Activated CD8-positive, alpha-beta memory T cell treated with anti-CD3 and anti-CD28 coated beads, Interleukin-2, amount 50 U/mL, for 1 hour (primary cell): Measurements from ENCODE around the gene EPGN.

ENCODE experiments used
- DNase-seq: peaks from one replicate; pipeline ENCODE4 v3.0.0-alpha.2; 2020; ENCODE audit errors: extremely low read depth

EPGN gene

GRCh38 chr4:74311696-74312313 is 3.5 kb downstream of the EPGN start:
- no peak for DNase-seq

- DNase-seq, result no peak
These were observed 6.1 kb downstream of the EPGN start for GRCh38 chr4:74314329-74314728.

GRCh38 chr4:74314944-74315343 is 6.7 kb downstream of the EPGN start:
- DNase-seq, result no peak

- DNase-seq, result no peak
These were observed 7.1 kb downstream of the EPGN start for GRCh38 chr4:74315376-74315775.

- DNase-seq, result no peak
These were observed 8.1 kb downstream of the EPGN start for GRCh38 chr4:74316397-74316796.

GRCh38 chr4:74317616-74318246 is 9.5 kb downstream of the EPGN start:
- no peak for DNase-seq

GRCh38 chr4:74318276-74318675 is 10.0 kb downstream of the EPGN start:
- no peak for DNase-seq

GRCh38 chr4:74319470-74319869 is 11.2 kb downstream of the EPGN start:
- DNase-seq, result no peak

GRCh38 chr4:74320559-74321118 is 12.4 kb downstream of the EPGN start:
- no peak for DNase-seq

- DNase-seq, result no peak
These were observed 14.0 kb downstream of the EPGN start for GRCh38 chr4:74322301-74322700.

GRCh38 chr4:74323663-74324062 is 15.4 kb downstream of the EPGN start:
- no peak for DNase-seq

- DNase-seq, result no peak
These were observed 16.0 kb downstream of the EPGN start for GRCh38 chr4:74324262-74324661.

- DNase-seq, result no peak
These were observed 17.6 kb downstream of the EPGN start for GRCh38 chr4:74325886-74326285.

- no peak for DNase-seq
These were observed 19.5 kb downstream of the EPGN start for GRCh38 chr4:74327762-74328161.

- DNase-seq, result no peak
These were observed 20.2 kb downstream of the EPGN start for GRCh38 chr4:74328501-74328900.

- no peak for DNase-seq
These were observed 21.0 kb downstream of the EPGN start for GRCh38 chr4:74329307-74329706.

GRCh38 chr4:74330295-74330750 is 22.1 kb downstream of the EPGN start:
- DNase-seq, result no peak

- DNase-seq, result no peak
These were observed 23.0 kb downstream of the EPGN start for GRCh38 chr4:74331252-74331651.

- DNase-seq, result no peak
These were observed 23.7 kb downstream of the EPGN start for GRCh38 chr4:74331944-74332343.

- no peak for DNase-seq
These were observed 26.4 kb downstream of the EPGN start for GRCh38 chr4:74334636-74335035.

- DNase-seq, result no peak
These were observed 27.2 kb downstream of the EPGN start for GRCh38 chr4:74335341-74336021.

GRCh38 chr4:74338792-74339333 is 30.6 kb downstream of the EPGN start:
- no peak for DNase-seq

- DNase-seq, result no peak
These were observed 31.2 kb downstream of the EPGN start for GRCh38 chr4:74339501-74339900.
